CD4-positive, alpha-beta T cell treated with Interleukin-15 for 1 hour (primary cell): ENCODE data around the gene OR5D16.
A peak's percentile ranks its signal among the peaks of the same experiment; 100 is the strongest.
"Not testable (repeated sequence)": the region's sequence is repeated elsewhere in the genome, so short reads cannot be mapped to it uniquely, and the experiment has no call there.

ENCODE experiments used
- DNase-seq: peaks from one replicate; pipeline ENCODE4 v3.0.0-alpha.2; 2020

The OR5D16 gene

DNA sequence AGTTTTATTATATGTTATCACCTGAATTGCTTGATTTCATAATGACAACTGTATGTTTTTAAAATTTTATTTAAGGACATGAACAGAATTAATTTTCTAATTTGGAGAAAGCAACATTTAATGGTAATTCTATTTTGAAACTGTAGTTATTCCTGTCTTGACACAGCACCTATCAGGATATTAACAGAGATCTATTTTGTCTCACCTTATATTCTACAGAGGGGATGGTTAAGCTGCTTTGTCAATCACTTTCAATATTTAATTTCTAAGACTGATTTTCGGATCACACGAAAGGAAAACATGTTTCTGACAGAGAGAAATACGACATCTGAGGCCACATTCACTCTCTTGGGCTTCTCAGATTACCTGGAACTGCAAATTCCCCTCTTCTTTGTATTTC lies at the start of gene OR5D16:
Gene OR5D16, plus strand, starts transcription at position 301 of the 400 bp plus-strand sequence. Its CDS starts 0 bp downstream, at position 301.
- no peak for DNase-seq

DNA sequence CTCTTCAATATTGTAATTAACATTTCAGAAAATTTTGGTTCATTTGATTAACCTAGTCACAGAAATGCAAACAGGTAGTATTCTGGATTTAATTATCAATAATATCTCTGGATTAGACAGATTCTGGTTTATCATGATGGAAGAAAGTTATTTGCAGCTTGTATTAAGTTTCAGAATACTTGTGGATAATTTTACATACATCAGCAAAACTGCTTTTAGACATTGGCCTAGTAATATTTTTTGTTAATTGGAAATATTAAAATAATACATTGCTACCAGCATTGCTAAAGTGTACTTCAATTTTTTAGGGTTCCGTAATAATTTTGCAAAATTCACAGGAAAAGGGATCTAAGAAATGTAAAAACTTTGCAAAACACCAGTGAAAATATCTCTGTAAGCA lies 46.9 kb upstream of the OR5D16 start:
- no peak for DNase-seq

DNA sequence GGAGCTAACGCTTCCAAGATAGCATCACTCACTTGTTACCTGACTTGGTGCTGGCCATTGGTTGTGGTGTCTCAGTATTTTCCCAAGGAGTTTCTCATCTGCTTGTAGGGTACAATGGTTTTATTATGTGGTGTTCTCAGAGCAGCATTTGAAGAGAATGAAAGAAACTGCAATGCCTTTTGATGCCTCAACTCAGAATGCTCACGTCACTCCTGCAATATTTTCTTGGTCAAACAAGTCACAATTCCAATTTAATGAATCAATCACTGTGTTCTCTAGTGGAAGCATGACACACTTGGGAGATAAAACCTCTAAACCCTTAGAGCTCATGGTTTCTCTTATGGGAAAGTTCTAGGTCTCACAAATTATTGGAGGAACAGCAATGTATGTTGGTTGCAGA lies 45.2 kb upstream of the OR5D16 start:
- no peak for DNase-seq

DNA sequence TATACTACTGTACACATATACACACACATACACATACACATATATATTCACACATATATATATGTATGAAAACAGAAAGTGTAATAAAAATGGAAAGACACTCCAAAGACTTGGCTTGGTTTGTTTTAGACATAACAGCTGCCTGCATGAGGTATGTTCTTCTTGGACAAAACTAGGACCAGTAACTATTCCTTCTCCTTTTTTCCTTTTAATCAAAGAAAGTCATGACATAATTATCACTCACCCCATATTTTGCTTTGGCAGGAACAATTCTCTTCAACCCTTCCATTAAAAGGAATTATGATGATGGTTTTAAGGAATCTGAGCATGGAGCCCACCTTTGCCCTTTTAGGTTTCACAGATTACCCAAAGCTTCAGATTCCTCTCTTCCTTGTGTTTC lies 43.3 kb upstream of the OR5D16 start, which contains the start of gene OR5D14:
Gene OR5D14, plus strand, starts transcription at position 301 of the 400 bp plus-strand sequence. Its CDS starts 0 bp downstream, at position 301.
- no peak for DNase-seq

DNA sequence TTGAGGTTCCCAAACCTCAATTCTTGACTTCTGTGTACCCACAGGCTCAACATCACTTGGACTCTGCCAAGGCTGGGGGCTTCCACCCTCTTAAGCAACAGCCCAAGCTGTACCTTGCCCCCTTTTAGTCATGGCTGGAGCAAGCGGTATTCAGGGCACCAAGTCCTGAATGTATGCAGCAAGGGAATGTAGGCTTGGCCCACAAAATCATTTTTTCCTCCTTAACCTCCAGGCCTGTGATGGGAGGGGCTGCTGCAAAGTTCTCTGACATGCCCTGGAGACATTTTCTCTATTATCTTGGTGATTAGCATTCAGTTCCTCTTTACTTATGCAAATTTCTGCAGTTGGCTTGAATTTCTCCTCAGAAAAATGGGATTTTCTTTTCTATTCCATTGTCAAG lies 32.3 kb upstream of the OR5D16 start:
- DNase-seq: no peak

DNA sequence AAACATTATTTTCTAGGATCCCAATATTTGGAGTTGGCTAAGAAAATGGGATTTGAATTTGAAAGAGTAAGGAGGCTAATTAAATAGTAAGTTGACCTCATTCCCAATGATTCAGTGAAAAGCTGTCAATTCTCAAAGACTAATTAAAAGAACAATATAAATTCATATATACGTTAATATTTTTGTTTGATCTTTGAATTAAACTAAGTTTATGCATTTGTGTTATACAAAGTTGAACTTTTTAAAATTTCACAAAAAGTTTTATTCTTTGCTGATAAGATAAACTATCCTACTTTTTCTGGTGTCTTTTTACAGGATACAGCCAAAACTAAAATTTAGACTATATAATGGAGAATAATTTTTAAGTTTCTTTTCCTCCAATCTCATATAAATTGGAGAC lies 27.5 kb upstream of the OR5D16 start, which contains the start of gene OR5L1:
Gene OR5L1, plus strand, starts transcription at position 301 of the 400 bp plus-strand sequence. CDS start 100 bp downstream, outside the sequence.
- DNase-seq: no peak

DNA sequence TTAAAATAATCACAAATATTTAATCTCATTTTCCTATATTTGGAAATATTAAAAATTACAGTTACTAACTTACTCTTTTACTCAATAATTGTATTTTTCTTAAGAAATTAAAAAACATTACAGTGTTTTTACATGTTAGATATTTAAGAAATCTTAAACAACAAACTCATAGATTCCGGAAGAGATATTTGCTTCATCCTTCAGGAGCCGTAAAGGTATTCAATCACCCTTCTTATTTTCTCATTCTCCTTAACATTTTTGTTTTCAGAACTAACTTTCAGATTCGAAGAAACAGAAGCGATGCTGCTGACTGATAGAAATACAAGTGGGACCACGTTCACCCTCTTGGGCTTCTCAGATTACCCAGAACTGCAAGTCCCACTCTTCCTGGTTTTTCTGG lies 19.2 kb upstream of the OR5D16 start, which contains the start of gene OR5D18:
Gene OR5D18, plus strand, starts transcription at position 301 of the 400 bp plus-strand sequence. Its CDS starts 0 bp downstream, at position 301.
- no peak for DNase-seq

DNA sequence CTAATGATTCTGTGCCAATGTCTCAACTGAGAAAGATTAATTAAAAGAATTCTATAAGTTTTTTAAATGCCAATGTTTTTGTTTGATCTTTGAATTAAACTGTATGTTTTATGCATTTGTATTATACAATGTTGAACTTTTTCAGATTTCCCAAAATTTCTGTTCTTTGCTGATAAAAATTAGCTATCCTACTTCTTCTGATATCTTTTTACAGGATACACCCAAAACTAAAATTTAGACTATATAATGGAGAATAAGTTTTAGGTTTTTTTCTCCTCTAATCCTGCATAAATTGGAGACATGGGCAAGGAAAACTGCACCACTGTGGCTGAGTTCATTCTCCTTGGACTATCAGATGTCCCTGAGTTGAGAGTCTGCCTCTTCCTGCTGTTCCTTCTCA lies 11.6 kb upstream of the OR5D16 start, which contains the start of gene OR5L2:
Gene OR5L2, plus strand, starts transcription at position 301 of the 400 bp plus-strand sequence. Its CDS starts 0 bp downstream, at position 301.
- DNase-seq: no peak

DNA sequence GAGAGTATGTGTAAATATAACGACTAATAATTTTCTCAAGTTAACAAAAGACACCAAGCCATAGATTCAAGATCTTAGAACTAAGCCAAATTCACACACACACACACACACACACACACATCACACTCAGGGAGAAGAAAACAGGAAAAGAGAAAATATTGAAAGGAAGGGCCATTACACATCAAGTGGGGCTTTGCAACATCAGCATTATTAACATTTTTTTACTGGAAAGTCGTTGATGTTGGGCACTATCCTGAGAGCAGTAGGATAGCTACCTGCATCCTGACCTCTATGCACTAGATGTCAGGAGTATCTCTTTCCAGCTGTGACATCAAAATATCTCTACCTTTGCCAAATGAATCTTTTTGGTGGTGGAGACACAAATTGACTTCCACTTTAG lies 8.9 kb downstream of the OR5D16 start:
- DNase-seq: no peak

DNA sequence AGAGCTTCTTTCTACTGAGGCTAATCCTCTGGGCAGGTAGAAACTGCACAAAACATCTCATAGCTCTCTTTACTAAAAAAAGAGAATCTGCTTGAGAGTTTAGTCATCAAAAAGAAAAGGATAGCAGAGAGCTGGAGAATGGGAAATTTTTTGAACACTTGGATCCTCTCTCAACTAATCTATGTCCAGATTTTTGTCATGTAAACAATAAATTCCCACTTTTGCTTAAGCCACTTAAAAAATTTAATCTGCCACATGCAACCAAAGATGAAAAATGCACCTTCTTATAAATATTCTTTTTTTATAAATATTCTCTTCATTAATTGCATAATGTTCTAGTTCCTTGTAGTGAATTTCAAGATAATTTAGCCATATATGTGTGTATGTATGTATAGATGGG lies 10.5 kb downstream of the OR5D16 start:
- DNase-seq: no peak

DNA sequence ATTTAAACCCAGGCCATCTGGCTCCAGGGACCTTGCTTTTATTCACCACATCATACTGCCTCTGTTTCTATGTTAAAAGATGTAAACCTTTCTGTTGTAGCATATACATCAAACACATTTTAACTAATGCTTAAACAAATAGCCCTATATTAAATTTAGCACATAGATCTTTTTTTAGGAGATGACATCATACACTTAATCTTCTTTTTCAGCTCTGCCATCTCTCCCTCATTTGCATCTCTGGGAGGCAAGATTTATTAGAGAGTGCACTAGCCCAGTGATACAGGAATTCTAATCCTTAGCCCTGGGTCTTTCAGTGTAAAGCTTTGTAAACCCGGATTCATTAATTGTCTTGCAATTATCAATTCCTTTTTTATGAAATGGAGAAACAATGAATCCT lies 13.6 kb downstream of the OR5D16 start:
- DNase-seq: no peak

DNA sequence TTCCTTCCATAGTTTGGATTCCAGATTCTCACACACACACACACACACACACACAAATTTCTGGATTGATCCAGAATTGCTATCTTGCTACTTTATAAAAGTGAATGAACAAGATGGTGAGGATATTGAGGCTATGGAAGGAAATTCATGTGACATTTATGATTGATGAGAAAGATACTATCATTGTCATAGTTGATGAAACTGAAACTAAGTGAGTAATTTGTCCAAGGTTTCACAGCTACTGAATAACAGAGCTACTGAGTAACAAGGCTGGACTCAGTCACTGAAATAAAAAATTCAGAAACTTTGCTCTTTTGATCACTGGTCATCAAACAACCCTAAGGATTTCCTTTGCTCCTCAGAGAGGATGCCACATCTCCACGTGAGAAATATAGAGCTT lies 16.2 kb downstream of the OR5D16 start:
- DNase-seq: no peak

DNA sequence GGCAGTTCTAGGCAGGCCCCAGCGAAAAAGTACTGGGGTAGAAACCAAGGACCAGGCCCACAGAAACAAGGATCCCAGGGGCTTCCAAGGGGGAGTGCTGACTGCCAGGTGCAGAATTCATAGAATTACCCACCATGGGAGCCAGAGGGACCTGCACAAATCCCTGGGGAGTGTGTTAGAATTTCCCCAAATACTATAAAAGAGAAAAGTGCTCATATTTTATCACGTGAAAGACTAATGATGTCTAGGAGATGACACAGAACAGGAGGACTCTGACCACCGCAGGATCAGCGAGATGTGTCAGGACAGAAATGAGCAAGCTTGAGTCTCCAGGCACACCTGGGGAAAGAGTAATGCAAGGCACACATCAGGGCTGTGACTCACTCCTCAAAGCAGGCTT lies 28.8 kb downstream of the OR5D16 start:
- DNase-seq: not testable (repeated sequence)

DNA sequence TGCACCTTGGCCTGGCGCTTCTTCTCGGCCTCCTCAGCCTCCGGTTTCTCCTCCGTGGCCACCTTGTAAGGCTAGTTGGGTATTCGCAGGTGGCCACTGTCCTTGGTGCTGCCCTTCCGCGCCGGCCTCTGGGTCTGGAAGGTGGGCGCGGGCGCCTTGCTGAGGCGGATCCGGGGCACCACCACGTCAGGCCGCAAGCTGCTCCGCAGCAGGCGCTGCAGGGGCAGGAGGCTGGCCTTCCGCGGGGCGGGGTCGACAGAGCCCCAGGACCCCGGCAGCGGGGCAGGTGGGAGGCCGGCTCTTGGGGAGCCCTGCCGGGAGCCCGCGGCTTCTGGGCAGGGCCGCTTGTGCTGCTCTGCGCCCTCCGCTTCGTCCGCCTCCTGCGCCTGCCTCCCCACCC lies 34.2 kb downstream of the OR5D16 start:
- DNase-seq: peak; percentile 10

DNA sequence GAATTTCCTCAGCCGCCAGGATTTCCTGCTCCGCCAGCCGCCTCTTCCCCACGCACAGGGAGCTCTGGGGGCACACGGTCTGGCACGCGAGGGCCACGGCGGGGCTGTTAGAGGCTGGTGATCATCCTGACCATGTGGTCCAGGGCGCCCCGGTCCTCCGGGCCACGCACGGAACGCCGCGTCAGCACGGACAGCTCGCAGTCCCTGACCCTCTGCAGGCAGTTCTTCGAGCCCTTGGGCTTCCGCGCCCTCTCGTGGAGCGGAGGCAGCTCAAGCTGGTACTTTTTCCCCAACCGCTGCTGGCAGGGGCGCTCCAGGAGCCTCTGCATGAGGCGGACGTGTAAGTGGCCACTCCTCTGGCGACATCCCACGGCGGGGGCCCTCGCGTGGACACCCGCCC lies 34.6 kb downstream of the OR5D16 start:
- DNase-seq: not testable (repeated sequence)

DNA sequence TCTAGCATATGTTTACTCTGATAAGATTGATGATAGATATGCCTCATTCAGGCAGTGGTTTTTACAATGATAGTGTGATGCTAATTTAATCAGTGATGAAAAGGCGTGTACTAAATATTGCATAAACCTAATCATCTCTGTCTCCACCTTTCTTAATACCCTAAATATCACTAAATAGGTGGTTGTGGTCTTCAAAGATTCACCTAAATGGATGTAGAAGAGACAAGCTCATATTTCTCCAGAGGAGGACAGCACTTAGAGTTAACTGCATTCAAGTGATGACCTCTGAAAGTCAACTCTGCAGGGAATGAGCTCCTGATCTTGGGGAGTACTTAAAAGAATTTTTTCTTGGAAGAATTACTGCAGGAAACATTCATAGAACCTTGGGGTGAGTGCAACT lies 44.4 kb downstream of the OR5D16 start, which contains the start of gene TRIM51:
Gene TRIM51, plus strand, starts transcription at position 301 of the 400 bp plus-strand sequence. CDS start 2,132 bp downstream, outside the sequence.
- not testable (repeated sequence) for DNase-seq

DNA sequence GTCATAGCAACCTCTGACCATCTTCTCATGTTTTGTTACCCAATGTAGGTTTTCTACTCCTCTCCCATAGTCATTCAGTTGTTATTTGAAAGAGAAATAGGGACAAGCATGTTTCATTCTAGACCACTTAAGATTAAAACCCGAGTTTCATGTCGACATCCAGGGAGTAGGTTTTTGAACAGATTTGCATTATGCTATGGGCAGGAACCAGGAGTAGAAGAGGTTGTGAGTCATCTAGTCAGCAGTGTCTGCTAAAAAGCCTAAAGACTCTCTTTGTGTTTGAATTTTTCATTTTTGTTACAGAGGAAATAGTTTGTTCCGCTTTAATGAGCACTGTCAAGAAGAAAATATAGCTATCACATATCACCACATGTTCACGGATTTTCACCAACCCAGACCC lies 46.4 kb downstream of the OR5D16 start:
- not testable (repeated sequence) for DNase-seq

DNA sequence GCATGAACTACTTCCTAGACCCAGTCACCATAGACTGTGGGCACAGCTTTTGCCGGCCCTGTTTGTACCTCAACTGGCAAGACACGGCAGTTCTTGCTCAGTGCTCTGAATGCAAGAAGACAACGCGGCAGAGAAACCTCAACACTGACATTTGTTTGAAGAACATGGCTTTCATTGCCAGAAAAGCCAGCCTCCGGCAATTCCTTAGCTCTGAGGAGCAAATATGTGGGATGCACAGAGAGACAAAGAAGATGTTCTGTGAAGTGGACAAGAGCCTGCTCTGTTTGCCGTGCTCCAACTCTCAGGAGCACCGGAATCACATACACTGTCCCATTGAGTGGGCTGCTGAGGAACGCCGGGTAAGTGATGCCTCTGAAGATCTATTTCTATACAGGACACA lies 46.9 kb downstream of the OR5D16 start:
- DNase-seq: not testable (repeated sequence)
